HepG2 (cell line): Measurements from ENCODE around the gene C5orf58. TPM values are rescaled to one million over a fixed set of nuclear protein-coding genes. Genes with fewer than 3 reads are reported as not detected.

Experiments used
- KAT7 ChIP-seq: IDR thresholded peaks from 2 replicates; pipeline ENCODE4 v1.6.1; 2018; ENCODE audit warnings: borderline replicate concordance, missing compliant biosample characterization
- SMC3 ChIP-seq: IDR thresholded peaks from 2 replicates; pipeline ENCODE4 v1.6.1; 2011; ENCODE audit warnings: low read length, improper control_type of control experiment
- STAG1 ChIP-seq: sonication (generic); formaldehyde crosslinking; IDR thresholded peaks from 2 replicates; pipeline ENCODE4 v1.4.0; 2020; ENCODE audit warnings: missing genetic modification reagents
- polyA plus RNA-seq, 8 experiments: library from polyadenylated mRNA; depleted of rRNA in 3 of 8; stranded (reverse) in 7 of 8; unstranded in 1 of 8; fragments of >200 nt; fragmentation: Illumina TruSeq in 4 of 8; extraction: Trizol in 4 of 8; gene quantifications; 2 replicates each; pipeline versions ENCODE4 v1.2.1 to v1.2.3, GENCODE V29; 2011 to 2016; ENCODE audit warnings: low read depth in 4 of 8, missing spikeins in 1 of 8, mixed read lengths in 1 of 8; ENCODE audit not compliant: insufficient read depth in 1 of 8
- total RNA-seq, 5 experiments: library from RNA; depleted of rRNA; stranded (reverse); fragments of >200 nt; fragmentation: Illumina TruSeq; extraction: Trizol; gene quantifications; 2 replicates each; pipeline ENCODE4 v1.2.3, GENCODE V29; 2016; ENCODE audit warnings: low read depth in 1 of 5
- TF ChIP-seq, protein P1 (sequence below), 2 experiments: sonication (generic) in 1 of 2; formaldehyde crosslinking in 1 of 2; IDR thresholded peaks; 2 replicates each; pipeline versions ENCODE4 v1.4.0 to v1.6.1; 2016 to 2020; ENCODE audit warnings: borderline replicate concordance in 1 of 2, low read depth in 1 of 2, mild to moderate bottlenecking in 1 of 2, missing genetic modification reagents in 1 of 2
- TF ChIP-seq, protein P2 (sequence below): sonication (generic); formaldehyde crosslinking; IDR thresholded peaks from 2 replicates; pipeline ENCODE4 v1.5.0; 2020; ENCODE audit warnings: mild to moderate bottlenecking, missing genetic modification reagents, moderate library complexity

The C5orf58 gene
- total and polyA plus RNA-seq, 2 of the 13 experiments (the other 11 are each of a cell fraction or from before 2014, with no cell fraction given): not detected

DNA sequence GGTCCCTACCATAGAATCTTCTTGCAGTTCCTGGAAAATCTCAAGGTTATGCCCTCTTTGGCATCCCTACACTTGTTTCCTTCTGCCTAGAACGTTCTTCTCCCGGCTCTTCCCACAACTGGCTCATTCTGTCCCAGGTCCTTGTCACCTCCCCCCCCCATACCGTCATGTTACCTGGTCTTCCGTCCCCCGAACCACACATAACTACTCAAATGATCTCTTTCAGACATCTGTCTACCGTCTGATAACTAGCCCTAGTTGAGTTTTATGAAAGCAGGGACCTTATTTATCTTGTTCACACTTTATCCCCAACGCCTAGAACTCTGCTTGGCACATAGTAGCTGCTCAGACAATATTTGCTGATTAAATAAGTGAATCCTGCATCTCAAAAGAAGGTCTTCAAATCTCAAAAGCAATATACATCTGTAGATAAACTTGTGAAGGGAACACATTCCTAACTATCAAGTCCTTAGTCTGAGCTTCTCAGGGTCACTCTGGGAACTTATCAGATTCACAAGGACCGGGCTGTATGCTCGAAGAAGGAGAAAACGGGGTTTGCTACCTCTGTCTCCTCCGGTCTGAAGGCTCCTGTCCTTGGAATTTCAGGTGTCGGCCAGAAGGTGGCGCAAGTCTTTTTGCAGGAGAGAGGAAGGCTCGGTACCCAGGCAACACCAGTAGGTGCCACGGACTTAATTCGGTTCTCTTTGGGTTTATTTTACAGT is 34.8 kb downstream of the C5orf58 start (continued):
- TF ChIP-seq, protein P1, sequence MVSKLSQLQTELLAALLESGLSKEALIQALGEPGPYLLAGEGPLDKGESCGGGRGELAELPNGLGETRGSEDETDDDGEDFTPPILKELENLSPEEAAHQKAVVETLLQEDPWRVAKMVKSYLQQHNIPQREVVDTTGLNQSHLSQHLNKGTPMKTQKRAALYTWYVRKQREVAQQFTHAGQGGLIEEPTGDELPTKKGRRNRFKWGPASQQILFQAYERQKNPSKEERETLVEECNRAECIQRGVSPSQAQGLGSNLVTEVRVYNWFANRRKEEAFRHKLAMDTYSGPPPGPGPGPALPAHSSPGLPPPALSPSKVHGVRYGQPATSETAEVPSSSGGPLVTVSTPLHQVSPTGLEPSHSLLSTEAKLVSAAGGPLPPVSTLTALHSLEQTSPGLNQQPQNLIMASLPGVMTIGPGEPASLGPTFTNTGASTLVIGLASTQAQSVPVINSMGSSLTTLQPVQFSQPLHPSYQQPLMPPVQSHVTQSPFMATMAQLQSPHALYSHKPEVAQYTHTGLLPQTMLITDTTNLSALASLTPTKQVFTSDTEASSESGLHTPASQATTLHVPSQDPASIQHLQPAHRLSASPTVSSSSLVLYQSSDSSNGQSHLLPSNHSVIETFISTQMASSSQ (IDR thresholded peaks at IDR 0.05; ENCODE audit: low read depth): no peak
- TF ChIP-seq, protein P1 (CRISPR knock-in tag; IDR thresholded peaks at IDR 0.05; ENCODE audit: borderline replicate concordance): no peak
- TF ChIP-seq STAG1 (CRISPR knock-in tag) (peak; percentile 41; the same call in 1 of the 2 replicates), SMC3 (0 out of 2 replicates have a peak, but pooled peaks have one; percentile 28), KAT7 (no peak)
- TF ChIP-seq, protein P2, sequence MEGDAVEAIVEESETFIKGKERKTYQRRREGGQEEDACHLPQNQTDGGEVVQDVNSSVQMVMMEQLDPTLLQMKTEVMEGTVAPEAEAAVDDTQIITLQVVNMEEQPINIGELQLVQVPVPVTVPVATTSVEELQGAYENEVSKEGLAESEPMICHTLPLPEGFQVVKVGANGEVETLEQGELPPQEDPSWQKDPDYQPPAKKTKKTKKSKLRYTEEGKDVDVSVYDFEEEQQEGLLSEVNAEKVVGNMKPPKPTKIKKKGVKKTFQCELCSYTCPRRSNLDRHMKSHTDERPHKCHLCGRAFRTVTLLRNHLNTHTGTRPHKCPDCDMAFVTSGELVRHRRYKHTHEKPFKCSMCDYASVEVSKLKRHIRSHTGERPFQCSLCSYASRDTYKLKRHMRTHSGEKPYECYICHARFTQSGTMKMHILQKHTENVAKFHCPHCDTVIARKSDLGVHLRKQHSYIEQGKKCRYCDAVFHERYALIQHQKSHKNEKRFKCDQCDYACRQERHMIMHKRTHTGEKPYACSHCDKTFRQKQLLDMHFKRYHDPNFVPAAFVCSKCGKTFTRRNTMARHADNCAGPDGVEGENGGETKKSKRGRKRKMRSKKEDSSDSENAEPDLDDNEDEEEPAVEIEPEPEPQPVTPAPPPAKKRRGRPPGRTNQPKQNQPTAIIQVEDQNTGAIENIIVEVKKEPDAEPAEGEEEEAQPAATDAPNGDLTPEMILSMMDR (CRISPR knock-in tag): peak; percentile 64
